Activated naive CD8-positive, alpha-beta T cell treated with anti-CD3 and anti-CD28 coated beads, Interleukin-2, amount 50 U/mL, for 24 hours (primary cell): Measurements from ENCODE around the gene RAF1.
A peak's percentile ranks its signal among the peaks of the same experiment; 100 is the strongest.
"Not testable (repeated sequence)": the region's sequence is repeated elsewhere in the genome, so short reads cannot be mapped to it uniquely, and the experiment has no call there.

ENCODE experiments used
- ATAC-seq: fragments of 150-1000 bp; cut with Tn5 transposase; one replicate; pipeline ENCODE4 v1.10.0; 2021
- DNase-seq: peaks from one replicate; pipeline ENCODE4 v3.0.0; 2021
- H3K27ac Mint-ChIP-seq: one replicate; pipeline ENCODE4 v1.8.0; 2021; ENCODE audit warnings: mild to moderate bottlenecking, mixed read lengths
- H3K27me3 Mint-ChIP-seq: one replicate; pipeline ENCODE4 v1.8.0; 2021; ENCODE audit warnings: mixed read lengths
- H3K36me3 Mint-ChIP-seq: one replicate; pipeline ENCODE4 v1.8.0; 2021; ENCODE audit warnings: low read depth, mixed read lengths
- H3K4me1 Mint-ChIP-seq: one replicate; pipeline ENCODE4 v1.8.0; 2021; ENCODE audit warnings: mixed read lengths
- H3K4me3 Mint-ChIP-seq: one replicate; pipeline ENCODE4 v1.8.0; 2021; ENCODE audit warnings: mild to moderate bottlenecking, moderate library complexity, mixed read lengths
- H3K9me3 Mint-ChIP-seq: one replicate; pipeline ENCODE4 v1.8.0; 2021; ENCODE audit warnings: mixed read lengths

Gene RAF1

DNA sequence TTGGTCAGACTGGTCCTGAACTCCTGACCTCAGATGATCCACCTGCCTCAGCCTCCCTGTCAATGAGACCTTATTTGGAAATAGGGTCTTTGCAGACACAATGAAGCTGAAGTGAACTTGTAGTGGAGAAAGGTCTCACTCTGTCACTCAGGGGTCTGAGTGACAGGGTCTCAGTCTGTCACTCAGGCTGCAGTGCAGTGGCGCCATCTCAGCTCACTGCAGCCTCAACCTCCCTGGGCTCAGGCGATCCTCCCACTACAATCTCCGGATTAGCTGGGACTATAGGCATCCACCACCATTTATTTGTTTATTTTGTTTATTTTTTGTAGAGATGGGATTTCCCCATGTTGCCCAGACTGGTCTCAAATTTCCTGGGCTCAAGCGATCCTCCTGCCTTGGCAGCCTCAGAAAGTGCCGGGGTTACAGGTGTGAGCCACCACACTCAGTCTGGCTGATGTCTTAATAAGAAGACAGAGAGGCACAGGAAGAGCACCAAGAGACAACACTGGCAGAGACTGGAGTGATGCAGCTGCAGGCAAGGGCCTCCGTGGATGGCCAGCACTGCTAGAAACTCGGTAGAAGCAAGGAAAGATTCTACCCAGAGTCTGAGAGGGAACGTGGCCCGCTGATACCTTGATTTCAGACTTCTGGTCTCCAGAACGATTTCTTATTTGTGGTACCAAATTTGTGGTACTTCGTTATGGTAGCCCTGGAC, 26.2 kb upstream of the RAF1 start:
- no peak for ATAC-seq
- no peak for DNase-seq
- H3K4me3 Mint-ChIP-seq = no peak overlapping the region
- H3K9me3 Mint-ChIP-seq = no peaks in the 10 kb centered on the region
- no peaks in the 10 kb centered on the region for H3K36me3 Mint-ChIP-seq
- H3K27ac Mint-ChIP-seq = no peak overlapping the region
- no peaks in the 10 kb centered on the region for H3K27me3 Mint-ChIP-seq
- H3K4me1 Mint-ChIP-seq = no peaks in the 10 kb centered on the region

DNA sequence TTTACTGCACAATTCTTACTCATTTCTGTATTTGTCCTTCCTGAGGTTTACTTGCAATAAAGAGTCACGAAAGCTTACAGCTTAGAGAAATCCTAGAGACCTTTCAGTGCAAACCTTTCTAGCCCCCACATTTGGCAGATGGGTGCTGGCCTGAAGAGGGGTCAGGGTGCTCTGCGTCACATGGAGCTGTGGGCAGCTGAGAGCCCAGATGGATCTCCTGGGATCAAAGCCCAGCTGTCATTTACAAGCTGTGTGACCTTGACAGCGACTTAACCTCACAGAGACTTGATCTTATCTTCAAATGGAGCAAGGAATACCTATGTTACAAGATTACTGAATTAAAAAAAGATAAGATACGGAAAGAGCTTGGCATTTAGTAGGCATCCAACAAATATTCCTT, 24.0 kb upstream of the RAF1 start:
- DNase-seq = no peak
- H3K4me3 Mint-ChIP-seq = no peak overlapping the region

DNA sequence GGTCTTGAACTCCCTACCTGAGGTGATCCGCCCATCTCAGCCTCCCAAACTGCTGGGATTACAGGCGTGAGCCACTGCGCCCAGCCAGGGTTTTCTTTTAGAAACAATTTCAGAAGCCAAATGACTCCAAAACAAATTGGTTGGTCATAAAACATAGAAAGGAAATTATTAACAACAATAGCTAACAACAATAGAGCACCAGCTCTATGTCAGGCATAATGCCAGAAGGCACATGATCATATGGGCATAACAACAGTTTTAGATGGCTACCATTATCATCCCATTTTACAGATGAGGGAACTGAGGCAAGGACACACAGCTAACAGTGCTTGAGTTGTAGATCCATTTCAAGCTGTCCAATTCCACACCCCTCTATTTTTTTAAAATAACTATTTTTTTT, 22.2 kb upstream of the RAF1 start:
- ATAC-seq (no peak), DNase-seq (no peak)
- Mint-ChIP-seq H3K4me1 (peaks cover 8% of the 10 kb centered on the region), H3K36me3 (no peaks in the 10 kb centered on the region), H3K27me3 (no peaks in the 10 kb centered on the region), H3K9me3 (no peaks in the 10 kb centered on the region), H3K27ac (no peak overlapping the region), H3K4me3 (no peak overlapping the region)

More for the DNA sequence above, 24.0 kb upstream of the RAF1 start:
- no peaks in the 10 kb centered on the region for H3K9me3 Mint-ChIP-seq
- no peaks in the 10 kb centered on the region for H3K4me1 Mint-ChIP-seq
- H3K27ac Mint-ChIP-seq = no peak overlapping the region
- no peaks in the 10 kb centered on the region for H3K36me3 Mint-ChIP-seq
- no peaks in the 10 kb centered on the region for H3K27me3 Mint-ChIP-seq
- ATAC-seq = no peak

DNA sequence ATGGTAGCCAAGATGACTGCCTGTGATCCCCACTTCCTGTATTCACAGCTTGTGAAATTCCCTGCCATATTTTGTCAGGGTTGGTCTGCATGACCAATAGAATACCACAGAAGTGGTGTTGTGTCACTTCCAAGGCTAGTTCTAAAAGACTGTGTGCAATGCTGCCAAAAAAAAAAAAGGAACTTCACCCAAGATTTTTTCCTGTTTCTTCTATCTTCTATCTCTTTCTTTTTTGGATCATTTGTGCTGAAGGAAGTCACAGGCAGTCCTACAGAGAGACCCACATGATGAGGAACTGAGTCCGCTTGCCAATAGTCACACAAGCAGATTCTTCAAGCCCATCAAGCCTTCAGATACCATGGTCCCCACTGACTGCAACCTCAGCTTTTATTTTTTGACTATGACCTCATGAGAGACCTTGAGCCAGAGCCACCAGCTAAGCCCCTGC, 18.1 kb upstream of the RAF1 start:
- Mint-ChIP-seq H3K4me3 (no peak overlapping the region), H3K27ac (no peak overlapping the region), H3K36me3 (no peaks in the 10 kb centered on the region), H3K9me3 (no peaks in the 10 kb centered on the region), H3K4me1 (peaks cover 8% of the 10 kb centered on the region), H3K27me3 (no peaks in the 10 kb centered on the region)
- ATAC-seq (peak; percentile 40), DNase-seq (no peak)

DNA sequence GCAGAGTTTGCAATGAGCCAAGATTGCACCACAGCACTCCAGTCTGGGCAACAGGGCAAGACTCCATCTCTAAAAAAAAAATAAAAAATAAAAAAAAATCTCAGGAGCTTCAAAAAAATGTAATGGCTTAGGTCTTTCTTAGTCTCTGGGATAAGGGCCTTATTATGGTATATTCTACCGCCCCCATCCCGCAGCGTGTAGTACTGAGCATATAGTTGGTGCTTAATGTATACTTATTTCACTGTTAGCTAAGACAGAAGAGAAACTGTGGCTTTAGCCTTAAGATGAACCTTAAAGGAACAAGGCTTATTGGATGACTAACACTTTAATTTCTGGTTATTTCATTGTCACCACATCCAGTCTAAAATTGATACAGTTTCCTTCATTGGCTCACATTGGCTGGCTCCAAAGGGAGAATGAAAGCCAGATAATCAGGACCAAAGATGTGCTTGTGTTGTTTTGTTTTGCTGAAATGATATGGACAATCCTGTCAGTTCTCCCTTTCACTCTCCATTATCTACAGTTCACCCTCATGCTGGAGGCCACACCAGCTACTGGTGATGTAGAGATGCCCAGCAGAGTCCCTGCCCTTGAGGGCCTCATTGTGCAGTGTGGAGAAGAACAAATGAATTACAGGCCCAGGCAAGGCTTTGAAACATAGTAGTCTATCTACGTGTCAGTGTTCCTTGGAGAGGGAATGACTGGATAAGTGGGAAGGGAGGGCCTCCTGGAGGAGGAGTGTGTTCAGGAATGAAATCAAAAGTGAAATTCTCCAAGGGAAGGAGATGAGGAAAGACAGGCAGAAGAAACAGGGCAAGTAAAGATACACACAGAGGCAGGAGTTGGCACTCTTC, 17.4 kb upstream of the RAF1 start:
- DNase-seq (no peak), ATAC-seq (no peak)
- Mint-ChIP-seq H3K4me3 (no peak overlapping the region), H3K27ac (no peak overlapping the region), H3K36me3 (no peaks in the 10 kb centered on the region), H3K9me3 (no peaks in the 10 kb centered on the region), H3K27me3 (no peaks in the 10 kb centered on the region), H3K4me1 (peaks cover 8% of the 10 kb centered on the region)

DNA sequence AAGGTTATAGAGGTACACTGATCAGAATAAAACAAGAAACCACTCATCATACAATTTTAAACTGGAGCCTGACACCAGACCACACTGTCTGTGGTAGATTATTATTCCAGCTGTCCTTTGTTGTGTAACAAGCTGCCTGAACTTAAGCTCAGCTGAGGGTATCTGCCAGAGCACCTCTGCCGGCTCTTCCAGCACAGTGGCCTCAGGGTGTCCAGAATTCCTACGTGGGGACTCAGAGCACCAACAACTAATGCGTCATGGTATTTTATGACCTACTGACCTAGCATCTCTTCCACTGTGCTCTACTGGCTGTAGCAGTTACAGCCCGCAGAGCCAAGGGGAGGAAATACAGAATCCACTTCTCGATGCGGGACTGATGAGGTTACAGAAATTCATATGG, 15.6 kb upstream of the RAF1 start:
- no peaks in the 10 kb centered on the region for H3K36me3 Mint-ChIP-seq
- DNase-seq = no peak
- no peak for ATAC-seq
- H3K27ac Mint-ChIP-seq = no peak overlapping the region
- no peaks in the 10 kb centered on the region for H3K27me3 Mint-ChIP-seq
- peaks cover 8% of the 10 kb centered on the region for H3K4me1 Mint-ChIP-seq
- H3K4me3 Mint-ChIP-seq = no peak overlapping the region
- H3K9me3 Mint-ChIP-seq = peaks cover 9% of the 10 kb centered on the region

DNA sequence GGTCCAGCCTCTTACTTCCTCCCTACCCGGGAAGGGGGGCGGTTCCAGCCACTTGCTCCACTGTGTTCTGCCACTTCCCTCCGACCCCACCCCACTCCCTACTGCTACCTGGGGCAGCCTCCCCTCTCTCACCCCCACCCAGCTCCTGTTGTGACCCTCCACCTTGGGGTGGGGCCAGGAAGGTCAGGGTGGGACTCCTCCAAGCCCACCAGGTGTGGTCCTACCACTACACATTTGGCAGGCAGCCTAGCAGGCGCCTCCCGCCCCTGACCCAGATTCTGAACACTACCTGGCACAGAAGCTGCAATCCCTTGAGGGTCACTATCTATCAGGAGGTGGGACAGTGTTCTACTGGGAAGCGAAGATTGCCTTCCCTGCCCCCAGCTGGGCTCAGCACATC, 13.7 kb upstream of the RAF1 start:
- no peak for DNase-seq
- Mint-ChIP-seq H3K4me3 (no peak overlapping the region), H3K27me3 (no peaks in the 10 kb centered on the region), H3K9me3 (peaks cover 9% of the 10 kb centered on the region), H3K4me1 (peaks cover 8% of the 10 kb centered on the region), H3K36me3 (no peaks in the 10 kb centered on the region), H3K27ac (no peak overlapping the region)
- ATAC-seq = no peak

DNA sequence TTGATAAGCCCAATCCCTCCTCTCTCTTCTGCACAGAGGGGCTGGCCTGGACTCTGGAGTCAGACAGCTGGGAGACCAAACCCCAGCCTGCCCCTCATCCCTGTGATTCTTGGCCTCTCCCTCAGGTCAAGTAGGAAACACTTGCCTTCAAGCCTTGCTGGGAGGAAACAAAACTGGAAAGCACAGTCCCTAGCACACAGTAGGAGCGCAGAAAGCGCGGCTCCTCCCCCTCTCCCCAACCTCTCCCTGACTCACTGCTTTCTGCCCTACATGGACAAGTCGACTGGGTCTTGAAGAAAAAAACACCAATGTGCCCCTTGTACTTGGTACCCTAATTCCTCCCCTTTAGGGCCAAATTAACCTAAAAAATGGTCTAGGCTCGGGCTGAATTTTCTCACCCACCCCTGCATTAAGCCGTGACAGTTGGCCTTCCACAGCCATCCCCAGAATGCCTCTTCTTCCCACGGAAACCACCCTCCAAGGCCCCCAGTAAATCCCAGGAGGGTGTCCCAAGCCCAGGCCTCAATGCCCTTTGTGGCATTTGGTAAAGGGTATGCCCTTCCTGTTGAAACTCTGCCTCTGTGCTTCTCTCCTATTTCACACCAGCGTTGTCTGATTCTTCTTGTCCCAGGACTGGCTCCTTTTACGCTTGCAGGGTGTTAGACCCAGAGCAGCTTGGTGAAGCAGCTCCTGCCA, 11.3 kb upstream of the RAF1 start:
- H3K9me3 Mint-ChIP-seq = peaks cover 9% of the 10 kb centered on the region
- H3K27me3 Mint-ChIP-seq = no peaks in the 10 kb centered on the region
- DNase-seq = no peak
- no peak for ATAC-seq
- no peaks in the 10 kb centered on the region for H3K4me1 Mint-ChIP-seq
- no peak overlapping the region for H3K27ac Mint-ChIP-seq
- no peak overlapping the region for H3K4me3 Mint-ChIP-seq
- no peaks in the 10 kb centered on the region for H3K36me3 Mint-ChIP-seq

DNA sequence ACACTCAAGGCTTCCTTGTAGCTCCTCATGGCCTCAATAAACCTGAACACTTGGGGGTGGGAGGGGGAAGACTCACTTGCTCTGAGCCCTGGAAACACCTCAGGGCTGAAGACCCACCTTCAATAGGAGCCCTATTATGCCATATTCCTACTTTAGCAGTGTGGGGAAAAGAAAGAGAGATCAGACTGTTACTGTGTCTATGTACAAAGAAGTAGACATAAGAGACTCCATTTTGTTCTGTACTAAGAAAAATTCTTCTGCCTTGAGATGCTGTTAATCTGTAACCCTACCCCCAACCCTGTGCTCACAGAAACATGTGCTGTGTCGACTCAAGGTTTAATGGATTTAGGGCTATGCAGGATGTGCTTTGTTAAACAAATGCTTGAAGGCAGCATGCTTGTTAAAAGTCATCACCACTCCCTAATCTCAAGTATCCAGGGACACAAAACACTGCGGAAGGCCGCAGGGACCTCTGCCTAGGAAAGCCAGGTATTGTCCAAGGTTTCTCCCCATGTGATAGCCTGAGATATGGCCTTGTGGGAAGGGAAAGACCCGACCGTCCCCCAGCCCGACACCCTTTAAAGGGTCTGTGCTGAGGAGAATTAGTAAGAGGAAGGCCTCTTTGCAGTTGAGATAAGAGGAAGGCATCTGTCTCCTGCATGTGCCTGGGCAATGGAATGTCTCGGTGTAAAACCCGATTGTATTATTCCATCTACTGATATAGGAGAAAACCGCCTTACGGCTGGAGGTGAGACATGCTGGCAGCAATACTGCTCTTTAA, 10.2 kb upstream of the RAF1 start:
- ATAC-seq, H3K36me3 Mint-ChIP-seq, H3K9me3 Mint-ChIP-seq, DNase-seq, H3K27ac Mint-ChIP-seq, H3K4me3 Mint-ChIP-seq, H3K4me1 Mint-ChIP-seq, H3K27me3 Mint-ChIP-seq: not testable (repeated sequence)

DNA sequence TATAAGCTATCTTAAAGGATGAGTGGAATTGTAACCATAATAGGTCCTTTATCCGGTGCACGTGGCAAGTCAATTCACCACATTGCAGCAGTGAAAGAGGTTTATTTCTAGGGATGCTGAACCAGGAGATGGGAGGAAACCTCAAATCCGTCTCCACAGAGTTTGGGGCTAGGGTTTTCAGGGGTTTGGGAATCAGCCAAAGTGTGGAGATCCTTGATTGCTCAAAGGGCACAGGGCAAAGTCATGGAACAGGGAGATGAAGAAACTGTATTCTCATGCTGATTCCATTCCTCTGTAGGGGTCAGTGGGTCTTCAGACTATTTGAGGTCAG, 7.2 kb upstream of the RAF1 start:
- no peak overlapping the region for H3K27ac Mint-ChIP-seq
- no peak for ATAC-seq
- no peaks in the 10 kb centered on the region for H3K36me3 Mint-ChIP-seq
- no peaks in the 10 kb centered on the region for H3K27me3 Mint-ChIP-seq
- peaks cover 9% of the 10 kb centered on the region for H3K9me3 Mint-ChIP-seq
- H3K4me1 Mint-ChIP-seq = no peaks in the 10 kb centered on the region
- no peak for DNase-seq
- no peak overlapping the region for H3K4me3 Mint-ChIP-seq

DNA sequence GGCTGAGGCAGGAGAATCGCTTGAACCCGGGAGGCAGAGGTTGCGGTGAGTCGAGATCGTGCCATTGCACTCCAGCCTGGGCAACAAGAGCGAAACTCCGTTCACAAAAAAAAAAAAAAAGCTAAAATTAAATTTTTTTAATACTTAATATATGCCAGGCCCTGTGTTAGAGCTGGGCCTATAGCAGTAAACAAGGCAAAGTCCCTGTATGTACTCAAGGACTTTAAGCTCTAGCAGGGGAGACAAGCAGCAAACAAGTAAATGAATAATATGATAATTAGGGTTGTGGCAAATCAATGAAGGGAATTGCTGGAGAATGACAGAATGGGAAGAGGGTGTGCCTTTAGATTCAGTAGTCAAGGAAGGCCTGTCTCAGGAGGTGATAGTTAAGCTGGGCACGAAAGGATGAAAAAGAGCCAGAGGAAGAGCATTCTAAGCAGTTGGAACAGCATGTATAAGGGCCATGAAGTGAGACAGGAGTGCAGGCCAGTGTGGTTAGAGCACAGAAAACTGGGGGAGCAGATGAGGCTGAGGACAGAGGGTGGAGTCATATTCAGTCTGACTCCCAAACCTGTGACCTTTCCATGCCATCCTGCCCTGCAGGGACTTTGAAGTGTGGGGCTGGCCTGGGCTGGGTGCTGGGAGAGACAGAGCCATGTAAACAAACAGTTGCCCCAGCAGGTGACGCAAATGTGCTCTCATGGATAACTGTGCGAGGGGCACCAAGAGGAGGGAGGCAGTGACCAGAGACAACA, 6.6 kb upstream of the RAF1 start:
- ATAC-seq (peak; percentile 43), DNase-seq (no peak)
- Mint-ChIP-seq H3K4me1 (no peaks in the 10 kb centered on the region), H3K36me3 (no peaks in the 10 kb centered on the region), H3K9me3 (peaks cover 9% of the 10 kb centered on the region), H3K4me3 (no peak overlapping the region), H3K27me3 (no peaks in the 10 kb centered on the region), H3K27ac (no peak overlapping the region)

DNA sequence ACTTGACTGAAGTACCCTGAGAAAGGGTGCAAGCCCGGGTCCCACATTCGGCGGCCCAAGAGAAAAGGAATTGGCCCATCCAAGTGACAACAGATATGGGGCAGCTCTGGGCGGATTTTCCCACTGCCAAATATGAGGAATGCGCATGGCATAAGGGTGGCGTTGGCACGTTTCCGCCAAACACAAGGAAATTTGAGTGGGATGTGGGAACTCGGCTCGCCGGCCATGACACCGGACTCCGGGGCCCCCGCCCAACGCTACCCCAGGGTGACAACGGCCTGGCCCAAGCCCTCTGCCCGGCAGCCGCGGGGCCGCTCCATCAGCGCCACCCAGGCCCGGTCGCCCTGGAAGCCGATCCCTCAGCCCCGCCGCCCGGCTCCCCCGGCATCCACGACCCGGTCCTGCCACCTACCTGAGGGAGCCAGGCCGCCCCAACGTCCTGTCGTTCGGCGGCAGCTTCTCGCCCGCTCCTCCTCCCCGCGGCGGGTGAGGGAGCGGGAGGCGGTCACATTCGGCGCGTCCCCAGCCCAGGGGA, 449 bp downstream of the RAF1 start:
- peak; percentile 55 for DNase-seq

DNA sequence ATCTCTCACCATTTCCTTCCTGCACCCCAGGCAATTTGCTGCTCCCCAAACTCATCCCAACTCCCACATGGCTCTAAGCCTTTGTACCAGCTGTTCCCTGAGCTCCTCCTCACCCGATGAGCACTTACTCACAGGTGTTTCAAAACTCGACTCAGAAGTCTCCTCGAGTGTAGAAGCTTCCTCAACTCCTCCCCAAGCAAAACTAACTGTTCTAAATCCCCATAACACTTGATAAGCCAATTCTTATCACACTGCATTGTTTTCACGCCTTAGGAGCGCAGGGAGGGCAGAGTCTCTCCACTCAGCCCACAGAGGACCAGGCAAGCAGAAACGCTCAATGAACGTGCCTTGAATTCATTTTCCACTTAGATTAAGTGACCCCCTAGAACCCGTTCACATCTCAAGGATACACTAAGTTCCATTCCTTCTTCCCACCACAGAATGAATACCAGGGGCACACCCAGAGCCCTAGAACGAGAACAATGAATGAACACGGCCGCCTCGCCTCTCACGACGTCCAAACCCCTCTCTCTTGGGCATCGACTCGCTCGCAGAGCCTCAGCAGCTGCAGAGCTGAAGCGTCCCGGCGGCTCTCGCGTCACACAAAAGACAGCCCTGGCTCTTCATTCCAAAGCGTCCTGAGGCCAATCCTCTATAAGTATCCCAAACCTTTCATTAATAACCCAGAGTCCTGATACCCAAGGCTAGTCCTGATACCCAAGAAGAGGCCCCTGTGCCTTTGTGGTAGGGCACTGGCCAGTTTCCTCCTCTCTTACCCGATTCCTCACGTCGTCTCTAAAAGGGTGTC, 1.1 kb downstream of the RAF1 start:
- Mint-ChIP-seq H3K4me1 (peaks cover 48% of the 10 kb centered on the region), H3K27ac (peak overlapping the region; percentile 90), H3K9me3 (no peaks in the 10 kb centered on the region), H3K4me3 (peak overlapping the region; percentile 92), H3K27me3 (no peaks in the 10 kb centered on the region), H3K36me3 (peaks cover 9% of the 10 kb centered on the region)
- DNase-seq (peak; percentile 40), ATAC-seq (no peak)

More for the DNA sequence above, 449 bp downstream of the RAF1 start:
- Mint-ChIP-seq H3K4me3 (peak overlapping the region; percentile 92), H3K4me1 (peaks cover 42% of the 10 kb centered on the region), H3K27ac (peak overlapping the region; percentile 90), H3K27me3 (no peaks in the 10 kb centered on the region), H3K9me3 (no peaks in the 10 kb centered on the region), H3K36me3 (peaks cover 7% of the 10 kb centered on the region)
- peak; percentile 58 for ATAC-seq
